Measurements from ENCODE around the gene VRK2. TPM values are rescaled to one million over a fixed set of nuclear protein-coding genes. Genes with fewer than 3 reads are reported as not detected.

The VRK2 gene
- total and polyA plus RNA-seq, 4 donors: 10.1 to 22.3 (median 16.5) TPM

DNA sequence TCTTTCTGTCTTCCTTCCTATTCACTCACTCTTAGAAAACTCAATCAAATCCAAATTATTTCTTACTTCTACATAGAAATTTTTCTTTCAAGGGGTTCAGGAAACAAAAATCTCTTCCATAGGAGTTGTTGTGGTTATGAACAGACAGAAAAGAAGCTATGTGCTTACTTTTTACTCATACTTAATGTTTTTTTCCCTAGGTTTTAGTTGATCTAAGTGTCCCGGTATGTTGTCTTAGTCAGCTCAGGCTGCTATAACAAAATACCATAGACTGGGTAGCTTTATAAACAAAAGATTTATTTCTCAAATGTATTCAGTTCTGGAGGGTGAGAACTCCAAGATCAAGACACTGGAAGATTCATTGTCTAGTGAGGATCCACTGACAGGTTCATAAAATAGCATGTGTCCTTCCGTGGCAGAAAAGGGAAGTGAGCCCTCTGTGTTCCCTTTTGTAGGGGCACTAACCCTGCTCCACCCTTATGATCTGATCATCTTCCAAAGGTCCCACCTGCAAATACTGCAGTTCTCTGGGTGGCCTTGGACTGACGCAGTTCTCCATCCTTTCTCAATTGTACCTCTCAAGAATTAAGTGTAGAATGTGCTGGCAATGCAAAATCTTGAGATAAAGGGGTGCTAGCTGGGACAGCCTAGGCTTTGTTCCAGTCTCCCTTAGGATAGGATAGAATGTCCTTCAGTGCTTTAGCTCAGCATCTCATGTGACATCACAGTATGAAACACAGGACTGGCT, 14.4 kb upstream of the VRK2 start:
- ATAC-seq (ENCODE audit: low FRiP score) (no peak), DNase-seq (no peak)
- intact Hi-C loops (cut with DNase I): no loop called here
- Histone ChIP-seq H3K4me3 (ENCODE audit: low read length in 2 of 2) (no peak overlapping the region), H3K27ac (ENCODE audit: low read depth in 1 of 2, low read length in 2 of 2) (no peak overlapping the region), H3K4me1 (ENCODE audit: control insufficient read depth in 1 of 2, insufficient read depth in 2 of 2, low read length in 2 of 2) (no peaks in the 10 kb centered on the region), H3K9me3 (ENCODE audit: control insufficient read depth, low read length) (no peaks in the 10 kb centered on the region), H3K36me3 (ENCODE audit: control insufficient read depth in 1 of 2, insufficient read depth in 2 of 2, low read length in 1 of 2) (no peaks in the 10 kb centered on the region), H3K27me3 (ENCODE audit: control insufficient read depth in 1 of 2, insufficient read depth in 2 of 2, low read length in 1 of 2) (no peaks in the 10 kb centered on the region)
- 76 to 81% methylated on average over 3 of the region's 3 CpGs for WGBS, 2 donors

- ATAC-seq (ENCODE audit: low FRiP score): no peak
- Histone ChIP-seq H3K4me3 (ENCODE audit: low read length in 2 of 2) (no peak overlapping the region), H3K9me3 (ENCODE audit: control insufficient read depth, low read length) (no peaks in the 10 kb centered on the region), H3K36me3 (ENCODE audit: control insufficient read depth in 1 of 2, insufficient read depth in 2 of 2, low read length in 1 of 2) (no peaks in the 10 kb centered on the region), H3K4me1 (ENCODE audit: control insufficient read depth in 1 of 2, insufficient read depth in 2 of 2, low read length in 2 of 2) (no peaks in the 10 kb centered on the region), H3K27me3 (ENCODE audit: control insufficient read depth in 1 of 2, insufficient read depth in 2 of 2, low read length in 1 of 2) (no peaks in the 10 kb centered on the region), H3K27ac (ENCODE audit: low read depth in 1 of 2, low read length in 2 of 2) (no peak overlapping the region)
- intact Hi-C loops (cut with DNase I): no loop called here
- no peak for DNase-seq
- 79 to 81% methylated on average over 1 of the region's 1 CpG for WGBS, 2 donors
Measured at GRCh38 chr2:58032764-58033080, 13.9 kb upstream of the VRK2 start.

- Histone ChIP-seq H3K27me3 (ENCODE audit: control insufficient read depth in 1 of 2, insufficient read depth in 2 of 2, low read length in 1 of 2) (no peaks in the 10 kb centered on the region), H3K36me3 (ENCODE audit: control insufficient read depth in 1 of 2, insufficient read depth in 2 of 2, low read length in 1 of 2) (no peaks in the 10 kb centered on the region), H3K27ac (ENCODE audit: low read depth in 1 of 2, low read length in 2 of 2) (no peak overlapping the region), H3K4me1 (ENCODE audit: control insufficient read depth in 1 of 2, insufficient read depth in 2 of 2, low read length in 2 of 2) (no peaks in the 10 kb centered on the region), H3K4me3 (ENCODE audit: low read length in 2 of 2) (no peak overlapping the region), H3K9me3 (ENCODE audit: control insufficient read depth, low read length) (no peaks in the 10 kb centered on the region)
- DNase-seq (no peak), ATAC-seq (ENCODE audit: low FRiP score) (no peak)
- intact Hi-C loops (cut with DNase I): no loop called here
Measured at GRCh38 chr2:58033530-58033929, 13.1 kb upstream of the VRK2 start.

DNA sequence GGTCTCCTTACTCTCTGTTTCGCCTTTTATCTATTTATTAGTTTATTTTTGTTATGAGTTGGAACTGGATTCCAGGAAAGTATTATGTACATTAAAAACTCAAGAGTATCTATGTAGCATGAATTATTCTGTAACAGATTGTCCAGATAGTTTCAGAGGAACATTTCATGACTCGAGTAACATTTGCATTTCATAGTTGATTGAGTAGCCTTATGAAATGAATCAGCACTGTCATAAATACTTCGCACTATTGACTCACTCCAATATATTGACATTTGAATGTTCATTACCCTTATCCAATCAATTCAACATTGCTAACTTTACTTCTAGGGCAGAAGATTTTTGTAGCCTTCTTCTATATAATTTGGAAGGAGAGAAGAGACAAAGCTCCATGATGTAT, 11.3 kb upstream of the VRK2 start:
- no peaks in the 10 kb centered on the region for H3K27me3 ChIP-seq (ENCODE audit: control insufficient read depth in 1 of 2, insufficient read depth in 2 of 2, low read length in 1 of 2)
- H3K4me3 ChIP-seq (ENCODE audit: low read length in 2 of 2): no peak overlapping the region
- intact Hi-C loops (cut with DNase I): no loop called here
- no peaks in the 10 kb centered on the region for H3K9me3 ChIP-seq (ENCODE audit: control insufficient read depth, low read length)
- no peaks in the 10 kb centered on the region for H3K36me3 ChIP-seq (ENCODE audit: control insufficient read depth in 1 of 2, insufficient read depth in 2 of 2, low read length in 1 of 2)
- WGBS, 2 donors: 84 to 92% methylated on average over 3 of the region's 3 CpGs
- DNase-seq: no peak
- H3K4me1 ChIP-seq (ENCODE audit: control insufficient read depth in 1 of 2, insufficient read depth in 2 of 2, low read length in 2 of 2): no peaks in the 10 kb centered on the region
- no peak overlapping the region for H3K27ac ChIP-seq (ENCODE audit: low read depth in 1 of 2, low read length in 2 of 2)
- no peak for ATAC-seq (ENCODE audit: low FRiP score)

DNA sequence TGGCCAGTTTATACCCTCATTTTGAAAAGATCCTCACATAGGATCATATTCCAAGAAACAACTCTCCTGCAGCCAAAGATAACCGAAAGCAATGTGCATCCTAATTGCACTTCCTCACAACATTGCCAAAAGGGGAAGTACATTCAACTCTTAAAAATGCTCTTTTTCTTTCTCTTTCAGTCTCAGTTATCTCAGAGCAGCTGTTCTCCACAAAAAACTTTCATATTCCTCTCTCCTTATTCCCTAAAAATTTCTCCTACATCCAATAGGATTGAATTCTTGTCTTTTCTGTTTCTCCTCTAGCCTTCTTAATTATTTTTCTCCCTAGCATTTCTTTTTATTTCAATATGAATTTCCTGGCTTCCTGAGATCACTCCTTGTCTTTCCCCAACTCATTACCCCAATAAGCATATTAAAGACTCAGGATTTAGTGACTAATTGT, 7.4 kb upstream of the VRK2 start:
- H3K9me3 ChIP-seq (ENCODE audit: control insufficient read depth, low read length): no peaks in the 10 kb centered on the region
- WGBS, 2 donors: 53% methylated on average over 1 of the region's 1 CpG
- no peaks in the 10 kb centered on the region for H3K36me3 ChIP-seq (ENCODE audit: control insufficient read depth in 1 of 2, insufficient read depth in 2 of 2, low read length in 1 of 2)
- H3K4me1 ChIP-seq (ENCODE audit: control insufficient read depth in 1 of 2, insufficient read depth in 2 of 2, low read length in 2 of 2): no peaks in the 10 kb centered on the region
- DNase-seq (no peak), ATAC-seq (ENCODE audit: low FRiP score) (no peak)
- no peaks in the 10 kb centered on the region for H3K27me3 ChIP-seq (ENCODE audit: control insufficient read depth in 1 of 2, insufficient read depth in 2 of 2, low read length in 1 of 2)
- no peak overlapping the region for H3K4me3 ChIP-seq (ENCODE audit: low read length in 2 of 2)
- intact Hi-C loops (cut with DNase I): no loop called here
- no peak overlapping the region for H3K27ac ChIP-seq (ENCODE audit: low read depth in 1 of 2, low read length in 2 of 2)

GRCh38 chr2:58042486-58042970, 4.1 kb upstream of the VRK2 start:
- H3K27me3 ChIP-seq (ENCODE audit: control insufficient read depth in 1 of 2, insufficient read depth in 2 of 2, low read length in 1 of 2): no peaks in the 10 kb centered on the region
- peaks cover 0 to 3% of the 10 kb centered on the region in 2 donors for H3K4me1 ChIP-seq (ENCODE audit: control insufficient read depth in 1 of 2, insufficient read depth in 2 of 2, low read length in 2 of 2)
- no peaks in the 10 kb centered on the region for H3K36me3 ChIP-seq (ENCODE audit: control insufficient read depth in 1 of 2, insufficient read depth in 2 of 2, low read length in 1 of 2)
- intact Hi-C loops (cut with DNase I): loop anchor here in 1 of 2 donors (10.0 kb wide), 1 partner anchor 202 kb away; the partner anchor contains the start of gene FANCL
- DNase-seq (no peak), ATAC-seq (ENCODE audit: low FRiP score) (no peak)
- 8 to 34% methylated on average over 2 of the region's 2 CpGs for whole genome bisulfite sequencing, 2 donors
- no peak overlapping the region for H3K27ac ChIP-seq (ENCODE audit: low read depth in 1 of 2, low read length in 2 of 2)
- H3K4me3 ChIP-seq (ENCODE audit: low read length in 2 of 2): no peak overlapping the region
- no peaks in the 10 kb centered on the region for H3K9me3 ChIP-seq (ENCODE audit: control insufficient read depth, low read length)

- 95 to 96% methylated on average over 3 of the region's 3 CpGs for WGBS, 2 donors
- intact Hi-C loops (cut with DNase I): loop anchor here in 1 of 2 donors (10.0 kb wide), 1 partner anchor 201 kb away; the partner anchor contains the start of gene FANCL
- H3K4me3 ChIP-seq (ENCODE audit: low read length in 2 of 2): no peak overlapping the region
- H3K27me3 ChIP-seq (ENCODE audit: control insufficient read depth in 1 of 2, insufficient read depth in 2 of 2, low read length in 1 of 2): no peaks in the 10 kb centered on the region
- no peak overlapping the region for H3K27ac ChIP-seq (ENCODE audit: low read depth in 1 of 2, low read length in 2 of 2)
- H3K4me1 ChIP-seq (ENCODE audit: control insufficient read depth in 1 of 2, insufficient read depth in 2 of 2, low read length in 2 of 2): peaks cover 0 to 3% of the 10 kb centered on the region in 2 donors
- no peaks in the 10 kb centered on the region for H3K9me3 ChIP-seq (ENCODE audit: control insufficient read depth, low read length)
- ATAC-seq (ENCODE audit: low FRiP score): no peak
- DNase-seq: no peak
- no peaks in the 10 kb centered on the region for H3K36me3 ChIP-seq (ENCODE audit: control insufficient read depth in 1 of 2, insufficient read depth in 2 of 2, low read length in 1 of 2)
Measured at GRCh38 chr2:58044145-58044544, 2.5 kb upstream of the VRK2 start.

- Histone ChIP-seq H3K4me1 (ENCODE audit: control insufficient read depth in 1 of 2, insufficient read depth in 2 of 2, low read length in 2 of 2) (peaks cover 0 to 3% of the 10 kb centered on the region in 2 donors), H3K27ac (ENCODE audit: low read depth in 1 of 2, low read length in 2 of 2) (peak overlapping the region in 1 of 2 donors; percentile 87), H3K36me3 (ENCODE audit: control insufficient read depth in 1 of 2, insufficient read depth in 2 of 2, low read length in 1 of 2) (no peaks in the 10 kb centered on the region), H3K9me3 (ENCODE audit: control insufficient read depth, low read length) (no peaks in the 10 kb centered on the region), H3K4me3 (ENCODE audit: low read length in 2 of 2) (peak overlapping the region; percentile 65 to 88), H3K27me3 (ENCODE audit: control insufficient read depth in 1 of 2, insufficient read depth in 2 of 2, low read length in 1 of 2) (no peaks in the 10 kb centered on the region)
- WGBS, 2 donors: 73 to 77% methylated on average over 17 of the region's 17 CpGs
- ATAC-seq (ENCODE audit: low FRiP score) (no peak), DNase-seq (no peak)
- intact Hi-C loops (cut with DNase I): loop anchor here in 1 of 2 donors (10.0 kb wide), 1 partner anchor 199 kb away; the partner anchor contains the start of gene FANCL
Measured at GRCh38 chr2:58045580-58046334, 849 bp upstream of the VRK2 start.

- ATAC-seq (ENCODE audit: low FRiP score) (no peak), DNase-seq (no peak)
- 0 to 1% methylated on average over 14 of the region's 14 CpGs for WGBS, 2 donors
- Histone ChIP-seq H3K4me3 (ENCODE audit: low read length in 2 of 2) (peak overlapping the region; percentile 65 to 88), H3K36me3 (ENCODE audit: control insufficient read depth in 1 of 2, insufficient read depth in 2 of 2, low read length in 1 of 2) (no peaks in the 10 kb centered on the region), H3K27me3 (ENCODE audit: control insufficient read depth in 1 of 2, insufficient read depth in 2 of 2, low read length in 1 of 2) (no peaks in the 10 kb centered on the region), H3K4me1 (ENCODE audit: control insufficient read depth in 1 of 2, insufficient read depth in 2 of 2, low read length in 2 of 2) (peaks cover 0 to 3% of the 10 kb centered on the region in 2 donors), H3K27ac (ENCODE audit: low read depth in 1 of 2, low read length in 2 of 2) (peak overlapping the region; percentile 51 to 87), H3K9me3 (ENCODE audit: control insufficient read depth, low read length) (no peaks in the 10 kb centered on the region)
- intact Hi-C loops (cut with DNase I): loop anchor here in 1 of 2 donors (10.0 kb wide), 1 partner anchor 199 kb away; the partner anchor contains the start of gene FANCL
Measured at GRCh38 chr2:58046335-58046584, 346 bp upstream of the VRK2 start.

Data from aorta (tissue), 5 donors.